Sciatic nerve (tissue), 2 donors: ENCODE results near the gene RBM4. TPM values are rescaled to one million over a fixed set of nuclear protein-coding genes. Genes with fewer than 3 reads are reported as not detected.
A peak's percentile ranks its signal among the peaks of the same experiment; 100 is the strongest.
"Not testable (repeated sequence)": the region's sequence is repeated elsewhere in the genome, so short reads cannot be mapped to it uniquely, and the experiment has no call there.

ENCODE experiments used
- ATAC-seq: fragments of 200-7000 bp; cut with Tn5 transposase; one replicate; pipeline ENCODE4 v1.9.1; 2020; ENCODE audit warnings: mild to moderate bottlenecking, moderate library complexity
- DNase-seq: peaks from one replicate; pipeline ENCODE4 v3.0.0-alpha.2; 2020; ENCODE audit warnings: low spot score
- intact Hi-C: fragments of 100-400 bp; cut with DNase I; formaldehyde crosslinking; loops from one replicate; pipeline ENCODE4 v1.14.2; 2022
- total RNA-seq: library from RNA; stranded (reverse); fragmentation: NEBNext Ultra II Directional; extraction: Animal tissue kit (Norgen Biotek cat#: 25700); gene quantifications from one replicate; pipeline ENCODE4 v1.2.1, GENCODE V29; 2021
- donor health status: DM: no; HTN: no; CAD: no.
- donor health status: DM: no; HTN: no; CAD: no.

Gene RBM4
- total RNA-seq, 1 donor from 2014 or later, result 88.6 TPM

GRCh38 chr11:66614073-66614472 is 24.4 kb upstream of the RBM4 start:
- DNase-seq (no peak), ATAC-seq (no peak)
- intact Hi-C loops, result no loop called here

GRCh38 chr11:66616379-66617154 is 21.9 kb upstream of the RBM4 start, which contains the start of gene RBM14:
Gene RBM14, plus strand, starts transcription at chr11:66616630. Its CDS starts 91 bp downstream, at chr11:66616721.
- peak; percentile 99 for DNase-seq
- intact Hi-C loops, result no loop called here
- peak; percentile 98 for ATAC-seq

- peak; percentile 41 for ATAC-seq
- intact Hi-C loops, result no loop called here
- no peak for DNase-seq
These were observed 21.2 kb upstream of the RBM4 start for GRCh38 chr11:66617155-66617834.

- no peak for ATAC-seq
These were observed 19.4 kb upstream of the RBM4 start for GRCh38 chr11:66619080-66619554.

GRCh38 chr11:66624450-66624849 is 14.1 kb upstream of the RBM4 start:
- ATAC-seq (no peak), DNase-seq (no peak)
- intact Hi-C loops, result no loop called here

More at GRCh38 chr11:66619080-66619554, 19.4 kb upstream of the RBM4 start:
- intact Hi-C loops, result no loop called here
- DNase-seq, result no peak

GRCh38 chr11:66625041-66625751 is 13.3 kb upstream of the RBM4 start:
- no peak for DNase-seq
- intact Hi-C loops, result no loop called here
- no peak for ATAC-seq

GRCh38 chr11:66625752-66626149 is 12.8 kb upstream of the RBM4 start:
- ATAC-seq (no peak), DNase-seq (no peak)
- intact Hi-C loops, result no loop called here

- intact Hi-C loops, result no loop called here
- no peak for DNase-seq
- ATAC-seq, result no peak
These were observed 12.1 kb upstream of the RBM4 start for GRCh38 chr11:66626382-66626781.

GRCh38 chr11:66626926-66627325 is 11.6 kb upstream of the RBM4 start:
- DNase-seq, result no peak
- intact Hi-C loops, result no loop called here
- no peak for ATAC-seq

- DNase-seq, result no peak
- no peak for ATAC-seq
- intact Hi-C loops, result no loop called here
These were observed 10.4 kb upstream of the RBM4 start for GRCh38 chr11:66628061-66628603.

- intact Hi-C loops, result no loop called here
- ATAC-seq, result no peak
- no peak for DNase-seq
These were observed 9.1 kb upstream of the RBM4 start for GRCh38 chr11:66629356-66629755.

GRCh38 chr11:66631883-66632282 is 6.6 kb upstream of the RBM4 start:
- ATAC-seq (no peak), DNase-seq (no peak)
- intact Hi-C loops, result no loop called here

GRCh38 chr11:66632952-66633351 is 5.6 kb upstream of the RBM4 start:
- intact Hi-C loops, result no loop called here
- ATAC-seq (no peak), DNase-seq (no peak)

GRCh38 chr11:66636411-66636810 is 2.1 kb upstream of the RBM4 start:
- intact Hi-C loops, result no loop called here
- no peak for ATAC-seq
- no peak for DNase-seq

GRCh38 chr11:66637557-66638176 is 836 bp upstream of the RBM4 start:
- intact Hi-C loops, result no loop called here
- ATAC-seq (peak; percentile 24), DNase-seq (no peak)

GRCh38 chr11:66639066-66639813 is 737 bp downstream of the RBM4 start:
- intact Hi-C loops, result no loop called here
- ATAC-seq, result peak; percentile 0
- no peak for DNase-seq

GRCh38 chr11:66639814-66640340 is 1.4 kb downstream of the RBM4 start:
- DNase-seq, intact Hi-C loops, ATAC-seq: not testable (repeated sequence)

- intact Hi-C loops, result no loop called here
- DNase-seq (no peak), ATAC-seq (no peak)
These were observed 3.3 kb downstream of the RBM4 start for GRCh38 chr11:66641834-66642233.
